Subcutaneous adipose tissue (tissue), 4 donors: Measurements from ENCODE around the gene SIPA1. TPM values are rescaled to one million over a fixed set of nuclear protein-coding genes. Genes with fewer than 3 reads are reported as not detected.

Experiments
- total RNA-seq, 4 donors: library from RNA; depleted of rRNA; stranded (reverse); fragments of >200 nt; gene quantifications; one replicate each; pipeline ENCODE4 v1.1.0, GENCODE V29; 2016
- TF ChIP-seq, protein P1 (sequence below): fragments of 450-650 bp; IDR thresholded peaks from one replicate; pipeline ENCODE4 v1.5.1; 2016; ENCODE audit warnings: low read depth, mild to moderate bottlenecking, control low read depth, antibody characterized with exemption, moderate library complexity

The SIPA1 gene
- total RNA-seq, 4 donors from 2014 or later: 19.8 to 42.8 (median 22.9) TPM

- TF ChIP-seq, protein P1, sequence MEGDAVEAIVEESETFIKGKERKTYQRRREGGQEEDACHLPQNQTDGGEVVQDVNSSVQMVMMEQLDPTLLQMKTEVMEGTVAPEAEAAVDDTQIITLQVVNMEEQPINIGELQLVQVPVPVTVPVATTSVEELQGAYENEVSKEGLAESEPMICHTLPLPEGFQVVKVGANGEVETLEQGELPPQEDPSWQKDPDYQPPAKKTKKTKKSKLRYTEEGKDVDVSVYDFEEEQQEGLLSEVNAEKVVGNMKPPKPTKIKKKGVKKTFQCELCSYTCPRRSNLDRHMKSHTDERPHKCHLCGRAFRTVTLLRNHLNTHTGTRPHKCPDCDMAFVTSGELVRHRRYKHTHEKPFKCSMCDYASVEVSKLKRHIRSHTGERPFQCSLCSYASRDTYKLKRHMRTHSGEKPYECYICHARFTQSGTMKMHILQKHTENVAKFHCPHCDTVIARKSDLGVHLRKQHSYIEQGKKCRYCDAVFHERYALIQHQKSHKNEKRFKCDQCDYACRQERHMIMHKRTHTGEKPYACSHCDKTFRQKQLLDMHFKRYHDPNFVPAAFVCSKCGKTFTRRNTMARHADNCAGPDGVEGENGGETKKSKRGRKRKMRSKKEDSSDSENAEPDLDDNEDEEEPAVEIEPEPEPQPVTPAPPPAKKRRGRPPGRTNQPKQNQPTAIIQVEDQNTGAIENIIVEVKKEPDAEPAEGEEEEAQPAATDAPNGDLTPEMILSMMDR: no peak
Observed at GRCh38 chr11:65621460-65621859, 16.4 kb upstream of the SIPA1 start.

DNA sequence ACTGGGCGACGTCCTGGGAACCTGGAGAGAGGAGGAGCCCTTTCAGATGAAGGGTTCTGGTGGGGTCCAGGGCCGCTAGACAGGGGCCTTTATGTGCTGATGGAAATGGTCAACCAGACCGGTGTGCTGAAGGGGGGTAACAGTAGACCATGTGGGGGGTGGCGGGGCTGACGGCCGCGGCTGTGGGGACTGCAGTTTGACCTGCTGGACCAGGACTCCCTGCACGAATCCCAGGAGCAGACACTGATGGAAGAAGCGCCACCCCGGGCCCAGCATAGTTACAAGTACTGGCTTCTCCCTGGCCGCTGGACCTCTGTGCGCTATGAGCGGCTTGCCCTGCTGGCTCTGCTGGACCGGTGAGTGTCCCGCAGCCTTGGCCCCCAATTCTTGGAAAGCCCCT lies 15.9 kb upstream of the SIPA1 start:
- TF ChIP-seq, protein P1: no peak

DNA sequence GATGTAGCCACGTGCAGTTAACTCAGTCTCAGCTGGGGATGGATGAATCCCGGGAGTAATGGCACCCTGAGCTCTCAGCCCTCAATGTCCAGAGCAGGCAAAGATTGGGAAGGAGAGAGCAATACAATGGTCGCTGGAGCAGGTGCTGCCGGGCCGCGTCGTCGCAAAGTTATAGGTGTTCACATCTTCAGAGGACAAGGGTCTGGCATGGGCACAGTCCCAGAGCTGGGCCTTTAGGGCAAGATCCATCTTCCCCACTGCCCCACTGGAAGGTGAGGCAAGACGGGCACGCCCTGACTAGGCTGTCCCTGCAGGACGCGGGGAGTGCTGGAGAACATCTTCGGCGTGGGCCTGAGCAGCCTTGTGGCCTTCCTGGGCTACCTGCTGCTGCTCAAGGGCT lies 14.7 kb upstream of the SIPA1 start:
- TF ChIP-seq, protein P1: no peak

GRCh38 chr11:65623852-65624616 lies 13.9 kb upstream of the SIPA1 start:
- TF ChIP-seq, protein P1: no peak

GRCh38 chr11:65624931-65625627 lies 12.8 kb upstream of the SIPA1 start:
- TF ChIP-seq, protein P1: no peak

GRCh38 chr11:65625628-65626342 lies 12.1 kb upstream of the SIPA1 start:
- TF ChIP-seq, protein P1: no peak

GRCh38 chr11:65627202-65627601 lies 10.7 kb upstream of the SIPA1 start:
- TF ChIP-seq, protein P1: no peak
